H9 (cell line): ENCODE results near the gene TH. TPM values are rescaled to one million over a fixed set of nuclear protein-coding genes. Genes with fewer than 3 reads are reported as not detected.

Experiments used
- DNase-seq: peaks from one replicate; pipeline ENCODE4 v3.0.0-alpha.2; 2017
- H2AFZ ChIP-seq: one replicate; pipeline ENCODE4 v1.6.1; 2013; ENCODE audit warnings: mild to moderate bottlenecking, low read length, control low read depth, moderate library complexity
- H2AK5ac ChIP-seq: 2 replicates; pipeline ENCODE4 v1.6.1; 2013; ENCODE audit warnings: low read length, control low read depth, mixed read lengths; ENCODE audit not compliant: insufficient read length
- H2BK120ac ChIP-seq: one replicate; pipeline ENCODE4 v1.6.1; 2013; ENCODE audit warnings: low read depth, mild to moderate bottlenecking, low read length, control low read depth, inconsistent platforms; ENCODE audit not compliant: poor library complexity, severe bottlenecking
- H2BK12ac ChIP-seq: 2 replicates; pipeline ENCODE4 v1.6.1; 2013; ENCODE audit warnings: low read length, control low read depth, mixed read lengths, low read depth; ENCODE audit not compliant: insufficient read length
- H2BK15ac ChIP-seq: 2 replicates; pipeline ENCODE4 v1.6.1; 2013; ENCODE audit warnings: low read depth, low read length, control low read depth
- H2BK20ac ChIP-seq: one replicate; pipeline ENCODE4 v1.6.1; 2013; ENCODE audit warnings: low read depth, mild to moderate bottlenecking, low read length, control low read depth, inconsistent platforms; ENCODE audit not compliant: poor library complexity, severe bottlenecking
- H2BK5ac ChIP-seq: 2 replicates; pipeline ENCODE4 v1.6.1; 2013; ENCODE audit warnings: low read length, control low read depth, mixed read lengths; ENCODE audit not compliant: insufficient read length
- H3K14ac ChIP-seq: 2 replicates; pipeline ENCODE4 v1.6.1; 2013; ENCODE audit warnings: low read length, control low read depth; ENCODE audit not compliant: insufficient read depth
- H3K18ac ChIP-seq: 2 replicates; pipeline ENCODE4 v1.6.1; 2013; ENCODE audit warnings: low read depth, mild to moderate bottlenecking, mixed read lengths, low read length, control low read depth; ENCODE audit not compliant: insufficient read length
- H3K23ac ChIP-seq: 2 replicates; pipeline ENCODE4 v1.6.1; 2013; ENCODE audit warnings: low read length, control low read depth, mixed read lengths, low read depth; ENCODE audit not compliant: insufficient read length
- H3K23me2 ChIP-seq: 2 replicates; pipeline ENCODE4 v1.6.1; 2013; ENCODE audit warnings: low read depth, mild to moderate bottlenecking, mixed read lengths, low read length, control low read depth; ENCODE audit not compliant: insufficient read length, poor library complexity, severe bottlenecking
- H3K27ac ChIP-seq: 2 replicates; pipeline ENCODE4 v1.5.1; 2013; ENCODE audit warnings: low read length, control low read depth, mixed read lengths, low read depth; ENCODE audit not compliant: insufficient read length
- H3K27me3 ChIP-seq: 2 replicates; pipeline ENCODE4 v1.6.1; 2013; ENCODE audit warnings: low read length, control low read depth, inconsistent platforms; ENCODE audit not compliant: insufficient read depth
- H3K4ac ChIP-seq: 2 replicates; pipeline ENCODE4 v1.6.1; 2013; ENCODE audit warnings: low read depth, mild to moderate bottlenecking, control low read depth, inconsistent platforms, low read length, moderate library complexity
- H3K4me1 ChIP-seq: 2 replicates; pipeline ENCODE4 v1.6.1; 2013; ENCODE audit warnings: low read length, control low read depth, inconsistent platforms; ENCODE audit not compliant: insufficient read depth
- H3K4me2 ChIP-seq: 2 replicates; pipeline ENCODE4 v1.6.1; 2013; ENCODE audit warnings: low read length, control low read depth, mixed read lengths; ENCODE audit not compliant: insufficient read length, insufficient read depth
- H3K56ac ChIP-seq: 2 replicates; pipeline ENCODE4 v1.6.1; 2013; ENCODE audit warnings: low read depth, mild to moderate bottlenecking, mixed read lengths, low read length, control low read depth; ENCODE audit not compliant: insufficient read length
- H3K79me1 ChIP-seq: 2 replicates; pipeline ENCODE4 v1.6.1; 2013; ENCODE audit warnings: low read depth, mild to moderate bottlenecking, moderate library complexity, low read length, control low read depth, inconsistent platforms; ENCODE audit not compliant: insufficient read depth, poor library complexity, severe bottlenecking
- H3K79me2 ChIP-seq: 2 replicates; pipeline ENCODE4 v1.6.1; 2013; ENCODE audit warnings: low read length, control low read depth, inconsistent platforms; ENCODE audit not compliant: insufficient read depth
- H3K9ac ChIP-seq: 2 replicates; pipeline ENCODE4 v1.6.1; 2013; ENCODE audit warnings: low read length, control low read depth, mixed read lengths; ENCODE audit not compliant: insufficient read length; ENCODE audit errors: extremely low read depth
- H3K9me3 ChIP-seq: one replicate; pipeline ENCODE4 v1.6.1; 2013; ENCODE audit warnings: low read depth, low read length, inconsistent platforms; ENCODE audit not compliant: control insufficient read depth
- H3T11ph ChIP-seq: one replicate; pipeline ENCODE4 v1.6.1; 2013; ENCODE audit warnings: mild to moderate bottlenecking, low read length, control low read depth, inconsistent platforms
- H4K20me1 ChIP-seq: one replicate; pipeline ENCODE4 v1.6.1; 2013; ENCODE audit not compliant: control insufficient read depth, insufficient read length, insufficient read depth
- H4K5ac ChIP-seq: 2 replicates; pipeline ENCODE4 v1.6.1; 2013; ENCODE audit warnings: low read depth, mild to moderate bottlenecking, mixed read lengths, low read length, control low read depth; ENCODE audit not compliant: insufficient read length
- H4K8ac ChIP-seq: replicated peaks from 2 replicates; pipeline ENCODE4 v1.6.1; 2013; ENCODE audit warnings: low read length, control low read depth, mixed read lengths, low read depth; ENCODE audit not compliant: insufficient read length
- H4K91ac ChIP-seq: 2 replicates; pipeline ENCODE4 v1.6.1; 2013; ENCODE audit warnings: low read depth, mild to moderate bottlenecking, moderate library complexity, mixed read lengths, low read length, control low read depth; ENCODE audit not compliant: insufficient read length
- H3K27ac Mint-ChIP-seq, 3 experiments: 2 replicates in 2 of 3; 3 replicates in 1 of 3; pipeline ENCODE4 v1.8.0; 2020 to 2021; ENCODE audit warnings: mixed read lengths in 3 of 3, mild to moderate bottlenecking in 1 of 3, moderate library complexity in 1 of 3
- H3K27me3 Mint-ChIP-seq: 2 replicates; pipeline ENCODE4 v1.8.0; 2021; ENCODE audit warnings: low read depth, mild to moderate bottlenecking, moderate library complexity, mixed read lengths
- H3K36me3 Mint-ChIP-seq, 3 experiments: 2 replicates in 2 of 3; 3 replicates in 1 of 3; pipeline ENCODE4 v1.8.0; 2020 to 2021; ENCODE audit warnings: low read depth in 3 of 3, mixed read lengths in 3 of 3; ENCODE audit not compliant: insufficient read depth in 1 of 3
- H3K4me1 Mint-ChIP-seq, 2 experiments: 2 replicates each; pipeline ENCODE4 v1.8.0; 2020; ENCODE audit warnings: mixed read lengths in 2 of 2
- H3K4me3 Mint-ChIP-seq, 2 experiments: 2 replicates in 1 of 2; 3 replicates in 1 of 2; pipeline ENCODE4 v1.8.0; 2020 to 2021; ENCODE audit warnings: mild to moderate bottlenecking in 2 of 2, mixed read lengths in 2 of 2, moderate library complexity in 1 of 2
- H3K9me3 Mint-ChIP-seq, 2 experiments: 2 replicates in 1 of 2; 3 replicates in 1 of 2; pipeline ENCODE4 v1.8.0; 2020; ENCODE audit warnings: mild to moderate bottlenecking in 2 of 2, mixed read lengths in 2 of 2, moderate library complexity in 1 of 2
- WGBS: extraction: QIAGEN DNeasy Blood & Tissue Kit; methylation state at CpG from one replicate; pipeline ENCODE4 v1.1.7; 2013; ENCODE audit warnings: missing lambda C conversion rate, low lambda C conversion rate, mixed read lengths; ENCODE audit not compliant: insufficient read length; ENCODE audit errors: extremely low coverage; 5-methylcytosine and 5-hydroxymethylcytosine counted together
- total RNA-seq: library from RNA; stranded (reverse); gene quantifications from 2 replicates; pipeline ENCODE4 v1.2.1, GENCODE V29; 2021
- TF ChIP-seq, protein P1 (sequence below): fragments of 200-600 bp; sonication (generic); conservative IDR thresholded peaks from 3 replicates; pipeline ENCODE4 v1.8.0; 2021; ENCODE audit warnings: antibody characterized with exemption, mild to moderate bottlenecking

TH gene
- total RNA-seq, 1 experiment from 2014 or later: not detected

- Histone ChIP-seq H3K4me1 (no peaks in the 10 kb centered on the region), H4K8ac (no peak overlapping the region), H3K79me1 (no peaks in the 10 kb centered on the region), H4K5ac (no peak overlapping the region), H3T11ph (no peak overlapping the region), H2BK12ac (no peak overlapping the region), H3K27me3 (no peaks in the 10 kb centered on the region), H2AFZ (no peak overlapping the region), H3K23me2 (no peaks in the 10 kb centered on the region), H3K23ac (no peak overlapping the region), H3K27ac (no peak overlapping the region), H4K20me1 (no peaks in the 10 kb centered on the region), H3K9ac (no peak overlapping the region), H3K4ac (no peak overlapping the region), H2BK120ac (no peak overlapping the region), H3K18ac (no peak overlapping the region), H3K56ac (no peak overlapping the region), H4K91ac (no peak overlapping the region), H2BK15ac (no peak overlapping the region), H3K9me3 (no peaks in the 10 kb centered on the region), H3K79me2 (no peaks in the 10 kb centered on the region), H2BK20ac (no peak overlapping the region), H3K4me2 (no peak overlapping the region), H2BK5ac (no peak overlapping the region), H3K14ac (no peak overlapping the region; the same call in 1 of the 2 replicates), H2AK5ac (no peak overlapping the region)
- WGBS: no CpG with 5 or more reads among the region's 22 CpGs
- Mint-ChIP-seq H3K9me3 (no peaks in the 10 kb centered on the region), H3K4me1 (no peaks in the 10 kb centered on the region; a peak in 1 of 4 replicates), H3K27me3 (peaks cover 34% of the 10 kb centered on the region), H3K27ac (no peak overlapping the region), H3K4me3 (no peak overlapping the region), H3K36me3 (no peaks in the 10 kb centered on the region)
- DNase-seq: no peak
- TF ChIP-seq, protein P1, sequence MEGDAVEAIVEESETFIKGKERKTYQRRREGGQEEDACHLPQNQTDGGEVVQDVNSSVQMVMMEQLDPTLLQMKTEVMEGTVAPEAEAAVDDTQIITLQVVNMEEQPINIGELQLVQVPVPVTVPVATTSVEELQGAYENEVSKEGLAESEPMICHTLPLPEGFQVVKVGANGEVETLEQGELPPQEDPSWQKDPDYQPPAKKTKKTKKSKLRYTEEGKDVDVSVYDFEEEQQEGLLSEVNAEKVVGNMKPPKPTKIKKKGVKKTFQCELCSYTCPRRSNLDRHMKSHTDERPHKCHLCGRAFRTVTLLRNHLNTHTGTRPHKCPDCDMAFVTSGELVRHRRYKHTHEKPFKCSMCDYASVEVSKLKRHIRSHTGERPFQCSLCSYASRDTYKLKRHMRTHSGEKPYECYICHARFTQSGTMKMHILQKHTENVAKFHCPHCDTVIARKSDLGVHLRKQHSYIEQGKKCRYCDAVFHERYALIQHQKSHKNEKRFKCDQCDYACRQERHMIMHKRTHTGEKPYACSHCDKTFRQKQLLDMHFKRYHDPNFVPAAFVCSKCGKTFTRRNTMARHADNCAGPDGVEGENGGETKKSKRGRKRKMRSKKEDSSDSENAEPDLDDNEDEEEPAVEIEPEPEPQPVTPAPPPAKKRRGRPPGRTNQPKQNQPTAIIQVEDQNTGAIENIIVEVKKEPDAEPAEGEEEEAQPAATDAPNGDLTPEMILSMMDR: no peak
Observed at GRCh38 chr11:2199466-2200341, 28.1 kb upstream of the TH start.
